ENCODE data around the gene PRKCB.
A peak's percentile ranks its signal among the peaks of the same experiment; 100 is the strongest.

The PRKCB gene

DNA sequence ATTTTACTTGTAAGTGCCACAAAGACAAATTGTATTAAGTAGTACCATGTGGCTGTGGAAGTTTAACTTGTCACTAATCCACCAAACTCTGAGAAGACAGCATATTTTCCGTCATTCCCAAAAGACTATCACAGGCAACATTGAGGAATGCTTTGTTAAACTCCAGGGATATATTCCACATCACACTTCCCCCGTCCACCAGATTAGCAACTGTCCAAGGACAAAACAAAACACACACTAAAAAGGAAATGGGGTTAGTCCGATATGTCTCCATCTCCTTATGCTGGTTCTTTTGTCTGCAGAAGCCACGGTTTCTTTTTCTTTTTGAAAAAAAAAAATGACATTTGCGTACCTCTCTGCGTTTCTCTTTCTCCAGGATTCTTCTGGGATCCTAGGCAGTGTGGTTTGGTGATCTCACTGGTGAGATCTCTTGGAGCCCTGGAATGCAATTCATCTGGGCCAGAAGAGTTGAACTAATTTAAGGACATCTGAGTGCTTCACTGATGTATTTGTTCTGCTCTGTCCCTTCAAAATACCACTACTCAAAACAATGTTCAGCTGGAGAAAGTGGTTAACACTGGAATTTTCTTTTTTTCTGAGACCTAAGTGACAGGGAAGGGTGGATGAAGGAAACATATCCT is 40.6 kb downstream of the PRKCB start:
- no peak overlapping the region for H3K27ac ChIP-seq (ENCODE audit: extremely low read depth, low read depth, low read length)
- ChIA-PET POLR2A (no interaction called here), CTCF (interaction anchor here (1.0 to 1.3 kb wide), 3 partner anchors 15 to 140 kb away, joined by 3 to 6 read pairs (median 4); no protein-coding TSS in a partner anchor)
- no peak overlapping the region for H3K4me3 ChIP-seq (ENCODE audit: low read depth, low read length)
- no peaks in the 10 kb centered on the region for H3K36me3 ChIP-seq (ENCODE audit: control insufficient read depth in 2 of 2, insufficient read depth in 1 of 2, low read length in 2 of 2)
- H3K9me3 ChIP-seq (ENCODE audit: control insufficient read depth, insufficient read depth, low read depth, low read length): no peaks in the 10 kb centered on the region
- TF ChIP-seq ZNF416 (tag by site-specific recombination; IDR thresholded peaks at IDR 0.05) (no peak), ZNF132 (tag by site-specific recombination; IDR thresholded peaks at IDR 0.05; ENCODE audit: borderline replicate concordance) (no peak), ZBTB8A (tag by site-specific recombination; IDR thresholded peaks at IDR 0.05) (no peak), OSR2 (tag by site-specific recombination; IDR thresholded peaks at IDR 0.05) (no peak), GLIS1 (tag by site-specific recombination; IDR thresholded peaks at IDR 0.05) (no peak), ZSCAN23 (tag by site-specific recombination; IDR thresholded peaks at IDR 0.05) (no peak), ZNF510 (tag by site-specific recombination; IDR thresholded peaks at IDR 0.05; ENCODE audit: insufficient replicate concordance) (no peak), ZNF10 (tag by site-specific recombination; IDR thresholded peaks at IDR 0.05) (no peak)
- TF ChIP-seq, protein P1, sequence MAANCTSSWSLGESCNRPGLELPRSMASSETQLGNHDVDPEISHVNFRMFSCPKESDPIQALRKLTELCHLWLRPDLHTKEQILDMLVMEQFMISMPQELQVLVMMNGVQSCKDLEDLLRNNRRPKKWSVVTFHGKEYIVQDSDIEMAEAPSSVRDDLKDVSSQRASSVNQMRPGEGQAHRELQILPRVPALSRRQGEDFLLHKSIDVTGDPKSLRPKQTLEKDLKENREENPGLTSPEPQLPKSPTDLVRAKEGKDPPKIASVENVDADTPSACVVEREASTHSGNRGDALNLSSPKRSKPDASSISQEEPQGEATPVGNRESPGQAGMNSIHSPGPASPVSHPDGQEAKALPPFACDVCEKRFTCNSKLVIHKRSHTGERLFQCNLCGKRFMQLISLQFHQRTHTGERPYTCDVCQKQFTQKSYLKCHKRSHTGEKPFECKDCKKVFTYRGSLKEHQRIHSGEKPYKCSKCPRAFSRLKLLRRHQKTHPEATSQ (tag by site-specific recombination; IDR thresholded peaks at IDR 0.05): no peak
- TF ChIP-seq, protein P2, sequence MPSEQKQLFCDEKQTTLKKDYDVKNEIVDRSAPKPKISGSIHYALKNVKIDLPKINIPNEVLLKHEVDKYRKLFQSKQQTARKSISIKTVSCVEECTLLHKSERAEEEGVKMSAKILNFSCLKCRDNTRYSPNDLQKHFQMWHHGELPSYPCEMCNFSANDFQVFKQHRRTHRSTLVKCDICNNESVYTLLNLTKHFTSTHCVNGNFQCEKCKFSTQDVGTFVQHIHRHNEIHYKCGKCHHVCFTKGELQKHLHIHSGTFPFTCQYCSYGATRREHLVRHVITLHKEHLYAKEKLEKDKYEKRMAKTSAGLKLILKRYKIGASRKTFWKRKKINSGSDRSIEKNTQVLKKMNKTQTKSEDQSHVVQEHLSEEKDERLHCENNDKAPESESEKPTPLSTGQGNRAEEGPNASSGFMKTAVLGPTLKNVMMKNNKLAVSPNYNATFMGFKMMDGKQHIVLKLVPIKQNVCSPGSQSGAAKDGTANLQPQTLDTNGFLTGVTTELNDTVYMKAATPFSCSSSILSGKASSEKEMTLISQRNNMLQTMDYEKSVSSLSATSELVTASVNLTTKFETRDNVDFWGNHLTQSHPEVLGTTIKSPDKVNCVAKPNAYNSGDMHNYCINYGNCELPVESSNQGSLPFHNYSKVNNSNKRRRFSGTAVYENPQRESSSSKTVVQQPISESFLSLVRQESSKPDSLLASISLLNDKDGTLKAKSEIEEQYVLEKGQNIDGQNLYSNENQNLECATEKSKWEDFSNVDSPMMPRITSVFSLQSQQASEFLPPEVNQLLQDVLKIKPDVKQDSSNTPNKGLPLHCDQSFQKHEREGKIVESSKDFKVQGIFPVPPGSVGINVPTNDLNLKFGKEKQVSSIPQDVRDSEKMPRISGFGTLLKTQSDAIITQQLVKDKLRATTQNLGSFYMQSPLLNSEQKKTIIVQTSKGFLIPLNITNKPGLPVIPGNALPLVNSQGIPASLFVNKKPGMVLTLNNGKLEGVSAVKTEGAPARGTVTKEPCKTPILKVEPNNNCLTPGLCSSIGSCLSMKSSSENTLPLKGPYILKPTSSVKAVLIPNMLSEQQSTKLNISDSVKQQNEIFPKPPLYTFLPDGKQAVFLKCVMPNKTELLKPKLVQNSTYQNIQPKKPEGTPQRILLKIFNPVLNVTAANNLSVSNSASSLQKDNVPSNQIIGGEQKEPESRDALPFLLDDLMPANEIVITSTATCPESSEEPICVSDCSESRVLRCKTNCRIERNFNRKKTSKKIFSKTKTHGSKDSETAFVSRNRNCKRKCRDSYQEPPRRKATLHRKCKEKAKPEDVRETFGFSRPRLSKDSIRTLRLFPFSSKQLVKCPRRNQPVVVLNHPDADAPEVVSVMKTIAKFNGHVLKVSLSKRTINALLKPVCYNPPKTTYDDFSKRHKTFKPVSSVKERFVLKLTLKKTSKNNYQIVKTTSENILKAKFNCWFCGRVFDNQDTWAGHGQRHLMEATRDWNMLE (tag by site-specific recombination; conservative IDR thresholded peaks at IDR 0.05; ENCODE audit: low read depth): no peak
- TF ChIP-seq, protein P3, sequence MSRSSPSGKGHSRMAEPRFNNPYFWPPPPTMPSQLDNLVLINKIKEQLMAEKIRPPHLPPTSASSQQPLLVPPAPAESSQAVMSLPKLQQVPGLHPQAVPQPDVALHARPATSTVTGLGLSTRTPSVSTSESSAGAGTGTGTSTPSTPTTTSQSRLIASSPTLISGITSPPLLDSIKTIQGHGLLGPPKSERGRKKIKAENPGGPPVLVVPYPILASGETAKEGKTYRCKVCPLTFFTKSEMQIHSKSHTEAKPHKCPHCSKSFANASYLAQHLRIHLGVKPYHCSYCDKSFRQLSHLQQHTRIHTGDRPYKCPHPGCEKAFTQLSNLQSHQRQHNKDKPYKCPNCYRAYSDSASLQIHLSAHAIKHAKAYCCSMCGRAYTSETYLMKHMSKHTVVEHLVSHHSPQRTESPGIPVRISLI (tag by site-specific recombination; IDR thresholded peaks at IDR 0.05): no peak
- TF ChIP-seq, protein P4, sequence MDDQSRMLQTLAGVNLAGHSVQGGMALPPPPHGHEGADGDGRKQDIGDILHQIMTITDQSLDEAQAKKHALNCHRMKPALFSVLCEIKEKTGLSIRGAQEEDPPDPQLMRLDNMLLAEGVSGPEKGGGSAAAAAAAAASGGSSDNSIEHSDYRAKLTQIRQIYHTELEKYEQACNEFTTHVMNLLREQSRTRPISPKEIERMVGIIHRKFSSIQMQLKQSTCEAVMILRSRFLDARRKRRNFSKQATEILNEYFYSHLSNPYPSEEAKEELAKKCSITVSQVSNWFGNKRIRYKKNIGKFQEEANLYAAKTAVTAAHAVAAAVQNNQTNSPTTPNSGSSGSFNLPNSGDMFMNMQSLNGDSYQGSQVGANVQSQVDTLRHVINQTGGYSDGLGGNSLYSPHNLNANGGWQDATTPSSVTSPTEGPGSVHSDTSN (CRISPR knock-in tag; IDR thresholded peaks at IDR 0.05): no peak
- no peaks in the 10 kb centered on the region for H3K4me1 ChIP-seq (ENCODE audit: control insufficient read depth, insufficient read depth, low read length)

DNA sequence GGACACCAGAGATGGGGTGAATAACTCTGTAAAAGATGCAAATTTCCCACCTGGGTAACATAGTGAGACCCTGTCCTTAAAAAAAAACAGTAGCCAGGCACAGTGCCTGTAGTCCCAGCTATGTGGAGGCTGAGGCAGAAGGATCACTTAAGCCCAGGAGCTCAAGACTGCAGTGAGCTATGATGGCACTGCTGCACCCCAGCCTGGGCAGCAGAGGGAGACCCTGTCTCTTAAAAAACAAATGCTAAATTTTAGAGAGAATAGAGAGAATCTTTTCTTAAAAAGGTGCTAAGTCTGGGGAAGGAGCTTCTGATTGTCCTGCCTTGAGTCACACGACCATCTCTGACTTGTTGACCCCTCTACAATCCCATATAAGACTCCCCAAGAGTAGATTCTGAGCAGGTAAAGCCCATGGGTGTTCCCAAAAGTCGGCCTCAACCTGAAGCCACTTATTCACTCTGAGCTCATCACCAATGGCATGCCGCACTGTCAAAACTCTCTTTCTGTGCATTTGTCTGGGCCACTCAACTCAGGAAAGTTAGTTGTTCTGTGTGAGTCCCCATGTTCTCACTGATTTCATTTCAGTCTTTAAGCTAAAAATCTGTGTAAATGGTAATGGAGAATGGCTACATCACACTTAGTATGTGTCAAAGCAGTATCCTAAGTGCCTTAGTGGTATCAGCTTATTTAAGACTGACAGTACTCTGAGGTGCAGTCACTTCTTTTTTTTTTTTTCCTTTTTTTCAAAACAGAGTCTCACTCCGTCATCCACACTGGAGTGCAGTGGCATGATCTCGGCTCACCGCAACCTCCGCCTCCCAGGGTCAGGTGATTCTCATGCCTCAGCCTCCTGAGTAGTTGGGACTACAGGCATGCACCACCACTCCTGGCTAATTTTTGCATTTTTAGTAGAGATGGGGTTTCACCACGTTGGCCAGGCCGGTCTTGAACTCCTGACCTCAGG is 41.6 kb downstream of the PRKCB start:
- H3K36me3 ChIP-seq (ENCODE audit: control insufficient read depth in 2 of 2, insufficient read depth in 1 of 2, low read length in 2 of 2): no peaks in the 10 kb centered on the region
- CTCF ChIA-PET: interaction anchor here (0.6 to 1.9 kb wide), 8 partner anchors 16 to 412 kb away, joined by 3 to 7 read pairs (median 4); no protein-coding TSS in a partner anchor
- H3K4me3 ChIP-seq (ENCODE audit: low read depth, low read length): no peak overlapping the region
- TF ChIP-seq, protein P5, sequence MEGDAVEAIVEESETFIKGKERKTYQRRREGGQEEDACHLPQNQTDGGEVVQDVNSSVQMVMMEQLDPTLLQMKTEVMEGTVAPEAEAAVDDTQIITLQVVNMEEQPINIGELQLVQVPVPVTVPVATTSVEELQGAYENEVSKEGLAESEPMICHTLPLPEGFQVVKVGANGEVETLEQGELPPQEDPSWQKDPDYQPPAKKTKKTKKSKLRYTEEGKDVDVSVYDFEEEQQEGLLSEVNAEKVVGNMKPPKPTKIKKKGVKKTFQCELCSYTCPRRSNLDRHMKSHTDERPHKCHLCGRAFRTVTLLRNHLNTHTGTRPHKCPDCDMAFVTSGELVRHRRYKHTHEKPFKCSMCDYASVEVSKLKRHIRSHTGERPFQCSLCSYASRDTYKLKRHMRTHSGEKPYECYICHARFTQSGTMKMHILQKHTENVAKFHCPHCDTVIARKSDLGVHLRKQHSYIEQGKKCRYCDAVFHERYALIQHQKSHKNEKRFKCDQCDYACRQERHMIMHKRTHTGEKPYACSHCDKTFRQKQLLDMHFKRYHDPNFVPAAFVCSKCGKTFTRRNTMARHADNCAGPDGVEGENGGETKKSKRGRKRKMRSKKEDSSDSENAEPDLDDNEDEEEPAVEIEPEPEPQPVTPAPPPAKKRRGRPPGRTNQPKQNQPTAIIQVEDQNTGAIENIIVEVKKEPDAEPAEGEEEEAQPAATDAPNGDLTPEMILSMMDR (tag by site-specific recombination; IDR thresholded peaks at IDR 0.05): 0 out of 2 replicates have a peak, but pooled peaks have one; percentile 19
- TF ChIP-seq ZNF561 (tag by site-specific recombination; IDR thresholded peaks at IDR 0.05; ENCODE audit: borderline replicate concordance): no peak
- no peak for TF ChIP-seq ZNF423 (tag by site-specific recombination; IDR thresholded peaks at IDR 0.05)
- TF ChIP-seq SP3 (tag by site-specific recombination; IDR thresholded peaks at IDR 0.05): no peak
- TF ChIP-seq, protein P6, sequence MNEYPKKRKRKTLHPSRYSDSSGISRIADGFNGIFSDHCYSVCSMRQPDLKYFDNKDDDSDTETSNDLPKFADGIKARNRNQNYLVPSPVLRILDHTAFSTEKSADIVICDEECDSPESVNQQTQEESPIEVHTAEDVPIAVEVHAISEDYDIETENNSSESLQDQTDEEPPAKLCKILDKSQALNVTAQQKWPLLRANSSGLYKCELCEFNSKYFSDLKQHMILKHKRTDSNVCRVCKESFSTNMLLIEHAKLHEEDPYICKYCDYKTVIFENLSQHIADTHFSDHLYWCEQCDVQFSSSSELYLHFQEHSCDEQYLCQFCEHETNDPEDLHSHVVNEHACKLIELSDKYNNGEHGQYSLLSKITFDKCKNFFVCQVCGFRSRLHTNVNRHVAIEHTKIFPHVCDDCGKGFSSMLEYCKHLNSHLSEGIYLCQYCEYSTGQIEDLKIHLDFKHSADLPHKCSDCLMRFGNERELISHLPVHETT (tag by site-specific recombination; IDR thresholded peaks at IDR 0.05): no peak
- no peak for TF ChIP-seq ZNF133 (tag by site-specific recombination; IDR thresholded peaks at IDR 0.05)
- no peak for TF ChIP-seq HOXD13 (CRISPR knock-in tag; IDR thresholded peaks at IDR 0.05; ENCODE audit: borderline replicate concordance)
- TF ChIP-seq ZNF843 (tag by site-specific recombination; IDR thresholded peaks at IDR 0.05): no peak
- no peaks in the 10 kb centered on the region for H3K9me3 ChIP-seq (ENCODE audit: control insufficient read depth, insufficient read depth, low read depth, low read length)
- no peaks in the 10 kb centered on the region for H3K4me1 ChIP-seq (ENCODE audit: control insufficient read depth, insufficient read depth, low read length)
- H3K27ac ChIP-seq (ENCODE audit: extremely low read depth, low read depth, low read length): no peak overlapping the region
- POLR2A ChIA-PET: no interaction called here

Data from HEK293 (cell line).